Skin of body (tissue), 2 donors: ENCODE data around the gene COL5A1. TPM values are rescaled to one million over a fixed set of nuclear protein-coding genes. Genes with fewer than 3 reads are reported as not detected.

Experiments
- DNase-seq: peaks from one replicate; lab custom pipeline; 2025; lab: John Stamatoyannopoulos, UW
- total RNA-seq: library from RNA; depleted of rRNA; stranded (reverse); fragments of >200 nt; gene quantifications from one replicate; pipeline ENCODE4 v1.2.3, GENCODE V29; 2014

Gene COL5A1
- total RNA-seq, 1 donor from 2014 or later = 349 TPM

- DNase-seq = no peak
Observed at GRCh38 chr9:134765785-134766184, 124.2 kb downstream of the COL5A1 start.

- DNase-seq = no peak
Observed at GRCh38 chr9:134766587-134766986, 125.0 kb downstream of the COL5A1 start.

- DNase-seq = no peak
Observed at GRCh38 chr9:134768332-134768708, 126.7 kb downstream of the COL5A1 start.

- peak; percentile 82 for DNase-seq
Observed at GRCh38 chr9:134768709-134769351, 127.2 kb downstream of the COL5A1 start.

- DNase-seq = no peak
Observed at GRCh38 chr9:134770972-134771971, 129.7 kb downstream of the COL5A1 start.

- no peak for DNase-seq
Observed at GRCh38 chr9:134772331-134772730, 130.7 kb downstream of the COL5A1 start.

- no peak for DNase-seq
Observed at GRCh38 chr9:134773842-134774241, 132.2 kb downstream of the COL5A1 start.

- no peak for DNase-seq
Observed at GRCh38 chr9:134774410-134774809, 132.8 kb downstream of the COL5A1 start.

GRCh38 chr9:134775081-134775951 is 133.7 kb downstream of the COL5A1 start:
- peak; percentile 44 for DNase-seq

GRCh38 chr9:134776080-134776796 is 134.6 kb downstream of the COL5A1 start:
- no peak for DNase-seq

- no peak for DNase-seq
Observed at GRCh38 chr9:134777153-134777552, 135.6 kb downstream of the COL5A1 start.

GRCh38 chr9:134778156-134778555 is 136.6 kb downstream of the COL5A1 start:
- no peak for DNase-seq

GRCh38 chr9:134778841-134779411 is 137.3 kb downstream of the COL5A1 start:
- no peak for DNase-seq

- DNase-seq = no peak
Observed at GRCh38 chr9:134779640-134780039, 138.0 kb downstream of the COL5A1 start.

GRCh38 chr9:134781591-134782302 is 140.1 kb downstream of the COL5A1 start:
- DNase-seq = no peak

GRCh38 chr9:134782921-134783698 is 141.5 kb downstream of the COL5A1 start:
- no peak for DNase-seq

GRCh38 chr9:134783699-134784039 is 142.1 kb downstream of the COL5A1 start:
- DNase-seq = peak; percentile 19

- DNase-seq = no peak
Observed at GRCh38 chr9:134784577-134785305, 143.1 kb downstream of the COL5A1 start.
